SK-N-MC (cell line): ENCODE measurements around the gene DDX60.

Source experiments
- EZH2 ChIP-seq: fragments of 200-600 bp; sonication (generic); IDR thresholded peaks from one replicate; pipeline ENCODE4 v1.6.1; 2017; ENCODE audit warnings: antibody characterized with exemption
- POLR2AphosphoS5 ChIP-seq: IDR thresholded peaks from 2 replicates; pipeline ENCODE4 v1.6.1; 2012; ENCODE audit warnings: mild to moderate bottlenecking, low read depth, low read length, borderline replicate concordance

DNA sequence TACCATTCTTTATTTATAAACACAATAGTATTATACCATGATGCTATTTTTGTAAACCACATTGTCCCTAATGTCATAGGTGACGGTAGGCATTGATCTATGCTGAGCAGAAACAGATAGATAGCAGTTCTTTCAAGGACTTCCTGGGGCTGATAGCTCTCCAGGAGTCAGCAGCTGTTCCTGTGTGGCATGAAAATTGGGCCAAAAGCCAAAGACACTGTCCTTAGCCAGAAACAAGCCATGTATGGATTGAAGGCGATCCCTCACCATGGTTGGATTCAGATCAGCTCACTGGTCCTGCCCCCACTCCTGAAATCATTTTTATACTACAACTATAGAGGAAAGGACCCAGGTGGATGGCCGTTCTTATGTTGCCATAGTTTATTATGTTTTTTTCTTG is 53.6 kb downstream of the DDX60 start:
- TF ChIP-seq POLR2AphosphoS5, result no peak
- TF ChIP-seq EZH2, result no peak
